Measurements from ENCODE around the gene QKI. TPM values are rescaled to one million over a fixed set of nuclear protein-coding genes. Genes with fewer than 3 reads are reported as not detected.

QKI gene
- total RNA-seq, 1 experiment from 2014 or later: 61.1 TPM

- DNase-seq (ENCODE audit: low read depth, low spot score): no peak
- in situ Hi-C loops (cut with HindIII; ENCODE audit: low pct_unique_long_range_greater_than_20kb, low sequenced_read_pairs): no loop called here
These were observed 116.6 kb downstream of the QKI start for GRCh38 chr6:163531122-163531521.

GRCh38 chr6:163532526-163533078 is 118.1 kb downstream of the QKI start:
- in situ Hi-C loops (cut with HindIII; ENCODE audit: low pct_unique_long_range_greater_than_20kb, low sequenced_read_pairs): no loop called here

GRCh38 chr6:163533443-163533842 is 118.9 kb downstream of the QKI start:
- in situ Hi-C loops (cut with HindIII; ENCODE audit: low pct_unique_long_range_greater_than_20kb, low sequenced_read_pairs): no loop called here
- DNase-seq (ENCODE audit: low read depth, low spot score): peak; percentile 16

More at GRCh38 chr6:163532526-163533078, 118.1 kb downstream of the QKI start:
- no peak for DNase-seq (ENCODE audit: low read depth, low spot score)

GRCh38 chr6:163536770-163537169 is 122.3 kb downstream of the QKI start:
- peak; percentile 3 for DNase-seq (ENCODE audit: low read depth, low spot score)
- in situ Hi-C loops (cut with HindIII; ENCODE audit: low pct_unique_long_range_greater_than_20kb, low sequenced_read_pairs): no loop called here

- in situ Hi-C loops (cut with HindIII; ENCODE audit: low pct_unique_long_range_greater_than_20kb, low sequenced_read_pairs): no loop called here
- DNase-seq (ENCODE audit: low read depth, low spot score): no peak
These were observed 123.8 kb downstream of the QKI start for GRCh38 chr6:163538331-163538730.

- in situ Hi-C loops (cut with HindIII; ENCODE audit: low pct_unique_long_range_greater_than_20kb, low sequenced_read_pairs): no loop called here
- DNase-seq (ENCODE audit: low read depth, low spot score): no peak
These were observed 124.7 kb downstream of the QKI start for GRCh38 chr6:163539101-163539762.

- in situ Hi-C loops (cut with HindIII; ENCODE audit: low pct_unique_long_range_greater_than_20kb, low sequenced_read_pairs): no loop called here
- DNase-seq (ENCODE audit: low read depth, low spot score): no peak
These were observed 128.8 kb downstream of the QKI start for GRCh38 chr6:163543321-163543720.

- in situ Hi-C loops (cut with HindIII; ENCODE audit: low pct_unique_long_range_greater_than_20kb, low sequenced_read_pairs): no loop called here
- DNase-seq (ENCODE audit: low read depth, low spot score): no peak
These were observed 130.9 kb downstream of the QKI start for GRCh38 chr6:163545370-163545769.

GRCh38 chr6:163547287-163547686 is 132.8 kb downstream of the QKI start:
- DNase-seq (ENCODE audit: low read depth, low spot score): no peak
- in situ Hi-C loops (cut with HindIII; ENCODE audit: low pct_unique_long_range_greater_than_20kb, low sequenced_read_pairs): no loop called here

- no peak for DNase-seq (ENCODE audit: low read depth, low spot score)
- in situ Hi-C loops (cut with HindIII; ENCODE audit: low pct_unique_long_range_greater_than_20kb, low sequenced_read_pairs): no loop called here
These were observed 134.1 kb downstream of the QKI start for GRCh38 chr6:163548624-163549023.

- in situ Hi-C loops (cut with HindIII; ENCODE audit: low pct_unique_long_range_greater_than_20kb, low sequenced_read_pairs): no loop called here
- no peak for DNase-seq (ENCODE audit: low read depth, low spot score)
These were observed 139.5 kb downstream of the QKI start for GRCh38 chr6:163554032-163554431.

GRCh38 chr6:163554663-163555062 is 140.1 kb downstream of the QKI start:
- peak; percentile 73 for DNase-seq (ENCODE audit: low read depth, low spot score)
- in situ Hi-C loops (cut with HindIII; ENCODE audit: low pct_unique_long_range_greater_than_20kb, low sequenced_read_pairs): no loop called here

- in situ Hi-C loops (cut with HindIII; ENCODE audit: low pct_unique_long_range_greater_than_20kb, low sequenced_read_pairs): no loop called here
These were observed 145.1 kb downstream of the QKI start for GRCh38 chr6:163559661-163560060.

GRCh38 chr6:163563318-163563717 is 148.8 kb downstream of the QKI start:
- in situ Hi-C loops (cut with HindIII; ENCODE audit: low pct_unique_long_range_greater_than_20kb, low sequenced_read_pairs): no loop called here

More at GRCh38 chr6:163559661-163560060, 145.1 kb downstream of the QKI start:
- no peak for DNase-seq (ENCODE audit: low read depth, low spot score)

GRCh38 chr6:163564534-163564933 is 150.0 kb downstream of the QKI start:
- in situ Hi-C loops (cut with HindIII; ENCODE audit: low pct_unique_long_range_greater_than_20kb, low sequenced_read_pairs): no loop called here
- DNase-seq (ENCODE audit: low read depth, low spot score): no peak

More at GRCh38 chr6:163563318-163563717, 148.8 kb downstream of the QKI start:
- no peak for DNase-seq (ENCODE audit: low read depth, low spot score)

GRCh38 chr6:163565140-163565539 is 150.6 kb downstream of the QKI start:
- no peak for DNase-seq (ENCODE audit: low read depth, low spot score)
- in situ Hi-C loops (cut with HindIII; ENCODE audit: low pct_unique_long_range_greater_than_20kb, low sequenced_read_pairs): no loop called here

- DNase-seq (ENCODE audit: low read depth, low spot score): no peak
- in situ Hi-C loops (cut with HindIII; ENCODE audit: low pct_unique_long_range_greater_than_20kb, low sequenced_read_pairs): no loop called here
These were observed 151.5 kb downstream of the QKI start for GRCh38 chr6:163566056-163566455.

GRCh38 chr6:163568275-163568674 is 153.8 kb downstream of the QKI start:
- no peak for DNase-seq (ENCODE audit: low read depth, low spot score)
- in situ Hi-C loops (cut with HindIII; ENCODE audit: low pct_unique_long_range_greater_than_20kb, low sequenced_read_pairs): no loop called here

- in situ Hi-C loops (cut with HindIII; ENCODE audit: low pct_unique_long_range_greater_than_20kb, low sequenced_read_pairs): no loop called here
- peak; percentile 66 for DNase-seq (ENCODE audit: low read depth, low spot score)
These were observed 156.2 kb downstream of the QKI start for GRCh38 chr6:163570579-163571231.
